Neuronal stem cell (in vitro differentiated cells): ENCODE results near the gene HHIPL1.

Experiments used
- DNase-seq: peaks from one replicate; pipeline ENCODE4 v3.0.0-alpha.2; 2013; ENCODE audit warnings: low spot score
- H2AFZ ChIP-seq: one replicate; pipeline ENCODE4 v1.6.1; 2013; ENCODE audit warnings: mild to moderate bottlenecking, low read length, inconsistent platforms
- H2AK5ac ChIP-seq: 2 replicates; pipeline ENCODE4 v1.6.1; 2013; ENCODE audit warnings: low read depth, mild to moderate bottlenecking, inconsistent platforms, low read length, moderate library complexity, mixed read lengths
- H2BK120ac ChIP-seq: 2 replicates; pipeline ENCODE4 v1.6.1; 2013; ENCODE audit warnings: low read depth, mild to moderate bottlenecking, inconsistent platforms, low read length, moderate library complexity, mixed read lengths
- H2BK12ac ChIP-seq: one replicate; pipeline ENCODE4 v1.6.1; 2013; ENCODE audit warnings: low read length, inconsistent platforms
- H2BK15ac ChIP-seq: 2 replicates; pipeline ENCODE4 v1.6.1; 2013; ENCODE audit warnings: mild to moderate bottlenecking, low read length, inconsistent platforms, mixed read lengths
- H2BK5ac ChIP-seq: one replicate; pipeline ENCODE4 v1.6.1; 2013; ENCODE audit warnings: inconsistent platforms, mild to moderate bottlenecking, low read length, moderate library complexity
- H3K14ac ChIP-seq: one replicate; pipeline ENCODE4 v1.6.1; 2013; ENCODE audit warnings: low read length, inconsistent platforms
- H3K18ac ChIP-seq: 2 replicates; pipeline ENCODE4 v1.6.1; 2013; ENCODE audit warnings: low read length, inconsistent platforms
- H3K23ac ChIP-seq: 2 replicates; pipeline ENCODE4 v1.6.1; 2013; ENCODE audit warnings: low read depth, mild to moderate bottlenecking, mixed read lengths, low read length, inconsistent platforms; ENCODE audit not compliant: poor library complexity
- H3K27ac ChIP-seq: replicated peaks from 3 replicates; pipeline ENCODE4 v1.5.1; 2013; ENCODE audit warnings: low read length, inconsistent platforms
- H3K27me3 ChIP-seq, 3 experiments: 2 replicates each; pipeline ENCODE4 v1.6.1; 2013; ENCODE audit warnings: low read length in 3 of 3, mild to moderate bottlenecking in 2 of 3, inconsistent platforms in 1 of 3, low read depth in 1 of 3, mixed read lengths in 1 of 3, moderate library complexity in 1 of 3; ENCODE audit not compliant: control insufficient read depth in 3 of 3, insufficient read depth in 3 of 3
- H3K36me3 ChIP-seq, 2 donors: replicated peaks in 1 of 2; 2 replicates each; pipeline ENCODE4 v1.6.1; 2013; ENCODE audit warnings: low read length in 2 of 2; ENCODE audit not compliant: control insufficient read depth in 2 of 2, insufficient read depth in 2 of 2
- H3K4ac ChIP-seq: 2 replicates; pipeline ENCODE4 v1.6.1; 2013; ENCODE audit warnings: inconsistent platforms, mild to moderate bottlenecking, low read length, moderate library complexity
- H3K4me1 ChIP-seq, 2 donors: 1 replicate in 1 of 2; 2 replicates in 1 of 2; pipeline ENCODE4 v1.6.1; 2013; ENCODE audit warnings: low read length in 2 of 2, low read depth in 1 of 2; ENCODE audit not compliant: control insufficient read depth in 2 of 2, insufficient read depth in 1 of 2
- H3K4me2 ChIP-seq: one replicate; pipeline ENCODE4 v1.6.1; 2013; ENCODE audit warnings: mild to moderate bottlenecking, low read length, inconsistent platforms; ENCODE audit not compliant: insufficient read depth, poor library complexity, severe bottlenecking
- H3K4me3 ChIP-seq, 2 donors: 2 replicates each; pipeline ENCODE4 v1.5.1; 2013; ENCODE audit warnings: low read length in 2 of 2, mild to moderate bottlenecking in 2 of 2, inconsistent platforms in 1 of 2, moderate library complexity in 1 of 2
- H3K79me1 ChIP-seq: one replicate; pipeline ENCODE4 v1.6.1; 2013; ENCODE audit warnings: low read depth, mild to moderate bottlenecking, inconsistent platforms, low read length, moderate library complexity
- H3K9ac ChIP-seq: one replicate; pipeline ENCODE4 v1.6.1; 2013; ENCODE audit warnings: mild to moderate bottlenecking, low read depth, low read length, inconsistent platforms; ENCODE audit not compliant: poor library complexity
- H3K9me3 ChIP-seq, 2 donors: replicated peaks in 1 of 2; 2 replicates each; pipeline versions ENCODE3 to v1.6.1; 2013; ENCODE audit warnings: low read length in 2 of 2, mild to moderate bottlenecking in 2 of 2, inconsistent platforms in 1 of 2, low read depth in 1 of 2, mixed read lengths in 1 of 2, moderate library complexity in 1 of 2; ENCODE audit not compliant: control insufficient read depth in 2 of 2, insufficient read depth in 1 of 2
- H4K8ac ChIP-seq: one replicate; pipeline ENCODE4 v1.6.1; 2013; ENCODE audit warnings: low read depth, mild to moderate bottlenecking, inconsistent platforms, low read length, moderate library complexity
- H4K91ac ChIP-seq: one replicate; pipeline ENCODE4 v1.6.1; 2013; ENCODE audit warnings: low read length, low read depth, mild to moderate bottlenecking, inconsistent platforms; ENCODE audit not compliant: poor library complexity
- WGBS, 2 donors: extraction: QIAGEN DNeasy Blood & Tissue Kit; methylation state at CpG; one replicate each; pipeline ENCODE4 v1.1.7; 2013; ENCODE audit warnings: missing lambda C conversion rate in 2 of 2, mixed read lengths in 1 of 2; ENCODE audit not compliant: insufficient read length in 2 of 2, insufficient replicate concordance in 1 of 2; ENCODE audit errors: extremely low coverage in 2 of 2; 5-methylcytosine and 5-hydroxymethylcytosine counted together

The HHIPL1 gene

GRCh38 chr14:99698642-99699041 is 53.7 kb downstream of the HHIPL1 start:
- Histone ChIP-seq H3K4me3 (no peak overlapping the region), H2BK120ac (no peak overlapping the region), H3K9me3 (peaks cover 8 to 21% of the 10 kb centered on the region in 2 donors), H3K14ac (no peak overlapping the region), H2AFZ (no peak overlapping the region), H3K79me1 (no peaks in the 10 kb centered on the region), H3K9ac (no peak overlapping the region), H2AK5ac (no peak overlapping the region), H2BK5ac (no peak overlapping the region), H3K36me3 (no peaks in the 10 kb centered on the region), H3K4me2 (no peak overlapping the region), H4K8ac (no peak overlapping the region), H3K4me1 (peaks cover 2 to 9% of the 10 kb centered on the region in 2 donors), H4K91ac (no peak overlapping the region), H3K4ac (no peak overlapping the region), H3K18ac (no peak overlapping the region), H2BK12ac (no peak overlapping the region), H3K27me3 (no peaks in the 10 kb centered on the region), H2BK15ac (no peak overlapping the region), H3K23ac (no peak overlapping the region), H3K27ac (no peak overlapping the region)
- WGBS, 2 donors: no CpG with 5 or more reads among the region's 5 CpGs
- DNase-seq: no peak

- Histone ChIP-seq H2BK15ac (no peak overlapping the region), H2BK12ac (no peak overlapping the region), H3K4me2 (no peak overlapping the region), H2BK5ac (no peak overlapping the region), H3K18ac (no peak overlapping the region), H3K4me3 (no peak overlapping the region), H3K4ac (no peak overlapping the region), H3K14ac (no peak overlapping the region), H3K23ac (no peak overlapping the region), H4K8ac (no peak overlapping the region), H2AK5ac (no peak overlapping the region), H2BK120ac (no peak overlapping the region), H2AFZ (no peak overlapping the region), H3K79me1 (no peaks in the 10 kb centered on the region), H3K27ac (no peak overlapping the region), H3K36me3 (peaks cover 0 to 4% of the 10 kb centered on the region in 2 donors), H3K9ac (no peak overlapping the region), H3K4me1 (peaks cover 2 to 9% of the 10 kb centered on the region in 2 donors), H3K27me3 (no peaks in the 10 kb centered on the region), H3K9me3 (peaks cover 10 to 26% of the 10 kb centered on the region in 2 donors), H4K91ac (no peak overlapping the region)
- no peak for DNase-seq
- WGBS, 2 donors: no CpG with 5 or more reads among the region's 12 CpGs
Measured at GRCh38 chr14:99699085-99699760, 54.3 kb downstream of the HHIPL1 start.

- no peak for DNase-seq
- Histone ChIP-seq H2BK15ac (no peak overlapping the region), H3K36me3 (peaks cover 0 to 4% of the 10 kb centered on the region in 2 donors), H2AK5ac (no peak overlapping the region), H2BK12ac (no peak overlapping the region), H2AFZ (no peak overlapping the region), H3K4ac (no peak overlapping the region), H4K8ac (no peak overlapping the region), H3K4me2 (no peak overlapping the region), H3K4me3 (no peak overlapping the region), H3K79me1 (no peaks in the 10 kb centered on the region), H4K91ac (no peak overlapping the region), H3K27me3 (no peaks in the 10 kb centered on the region), H2BK120ac (no peak overlapping the region), H3K9me3 (peaks cover 12 to 33% of the 10 kb centered on the region in 2 donors), H3K18ac (no peak overlapping the region), H3K9ac (no peak overlapping the region), H3K23ac (no peak overlapping the region), H3K4me1 (peaks cover 2 to 9% of the 10 kb centered on the region in 2 donors), H3K14ac (no peak overlapping the region), H2BK5ac (no peak overlapping the region), H3K27ac (no peak overlapping the region)
- no CpG with 5 or more reads among the region's 16 CpGs for WGBS, 2 donors
Measured at GRCh38 chr14:99699861-99700260, 54.9 kb downstream of the HHIPL1 start.

GRCh38 chr14:99700379-99700778 is 55.5 kb downstream of the HHIPL1 start:
- Histone ChIP-seq H3K4me1 (peaks cover 2 to 9% of the 10 kb centered on the region in 2 donors), H3K4me3 (no peak overlapping the region), H2BK15ac (no peak overlapping the region), H2AFZ (no peak overlapping the region), H4K91ac (no peak overlapping the region), H3K27ac (no peak overlapping the region), H3K27me3 (no peaks in the 10 kb centered on the region), H3K79me1 (no peaks in the 10 kb centered on the region), H2BK5ac (no peak overlapping the region), H3K4me2 (no peak overlapping the region), H4K8ac (no peak overlapping the region), H3K9ac (no peak overlapping the region), H2AK5ac (no peak overlapping the region), H3K9me3 (peaks cover 12 to 34% of the 10 kb centered on the region in 2 donors), H3K23ac (no peak overlapping the region), H3K18ac (no peak overlapping the region), H2BK12ac (no peak overlapping the region), H3K14ac (no peak overlapping the region), H3K4ac (no peak overlapping the region), H2BK120ac (no peak overlapping the region), H3K36me3 (peaks cover 0 to 4% of the 10 kb centered on the region in 2 donors)
- no CpG with 5 or more reads among the region's 6 CpGs for WGBS, 2 donors
- no peak for DNase-seq
